SH-SY5Y (cell line): ENCODE data around the gene MYRF.

Experiments
- GATA2 ChIP-seq: IDR thresholded peaks from 2 replicates; pipeline ENCODE4 v1.6.1; 2011; ENCODE audit warnings: mild to moderate bottlenecking, low read depth, low read length
- GATA3 ChIP-seq: IDR thresholded peaks from 2 replicates; pipeline ENCODE4 v1.6.1; 2011; ENCODE audit warnings: low read depth, mild to moderate bottlenecking, low read length, moderate library complexity

- TF ChIP-seq GATA2 (no peak), GATA3 (no peak)
These were observed 12.5 kb upstream of the MYRF start for GRCh38 chr11:61739966-61740365.
